K562 (cell line): Measurements from ENCODE around the gene ANKS4B. TPM values are rescaled to one million over a fixed set of nuclear protein-coding genes. Genes with fewer than 3 reads are reported as not detected.
A peak's percentile ranks its signal among the peaks of the same experiment; 100 is the strongest.

Experiments
- ATF3 ChIP-seq, 2 experiments: fragments of 450-650 bp in 1 of 2; sonication (generic) in 1 of 2; formaldehyde crosslinking in 1 of 2; IDR thresholded peaks in 1 of 2; conservative IDR thresholded peaks in 1 of 2; 2 replicates each; pipeline versions ENCODE4 v1.6.1 to v1.8.1; 2016 to 2023; ENCODE audit warnings: mild to moderate bottlenecking in 2 of 2, moderate library complexity in 2 of 2, inconsistent platforms in 1 of 2, missing genetic modification reagents in 1 of 2
- CCNT2 ChIP-seq: IDR thresholded peaks from 2 replicates; pipeline ENCODE4 v1.6.1; 2011; ENCODE audit warnings: borderline replicate concordance, low read depth, mild to moderate bottlenecking, moderate library complexity, mixed read lengths, low read length; ENCODE audit not compliant: insufficient read length; ENCODE audit errors: extremely low read depth
- ETS1 ChIP-seq: conservative IDR thresholded peaks from 2 replicates; pipeline ENCODE4 v1.6.1; 2011; ENCODE audit warnings: low read depth, mild to moderate bottlenecking, low read length; ENCODE audit not compliant: control insufficient read depth
- HDAC3 ChIP-seq: fragments of 450-650 bp; IDR thresholded peaks from 2 replicates; pipeline ENCODE4 v1.6.1; 2018; ENCODE audit warnings: borderline replicate concordance, mild to moderate bottlenecking, moderate library complexity; ENCODE audit not compliant: partially characterized antibody
- MAZ ChIP-seq, 2 experiments: fragments of 450-650 bp in 1 of 2; sonication (generic) in 1 of 2; formaldehyde crosslinking; IDR thresholded peaks in 1 of 2; conservative IDR thresholded peaks in 1 of 2; 2 replicates each; pipeline versions ENCODE4 v1.4.0 to v1.5.0; 2020; ENCODE audit warnings: mild to moderate bottlenecking in 1 of 2, missing genetic modification reagents in 1 of 2
- MCM2 ChIP-seq: fragments of 450-650 bp; IDR thresholded peaks from 2 replicates; pipeline ENCODE4 v1.6.1; 2017; ENCODE audit warnings: low read depth, mild to moderate bottlenecking
- MTA2 ChIP-seq: fragments of 450-650 bp; IDR thresholded peaks from 2 replicates; pipeline ENCODE4 v1.6.1; 2016; ENCODE audit warnings: low read depth
- NFIC ChIP-seq: fragments of 450-650 bp; IDR thresholded peaks from 2 replicates; pipeline ENCODE4 v1.6.1; 2017; ENCODE audit warnings: mild to moderate bottlenecking, inconsistent platforms
- PHF8 ChIP-seq: fragments of 200-600 bp; sonication (generic); IDR thresholded peaks from 2 replicates; pipeline ENCODE4 v1.6.1; 2012; ENCODE audit warnings: mixed run types, mild to moderate bottlenecking, inconsistent platforms, low read length, moderate library complexity, borderline replicate concordance
- RBM34 ChIP-seq: fragments of 200-400 bp; formaldehyde crosslinking; IDR thresholded peaks from 2 replicates; pipeline ENCODE4 v1.6.1; 2018; ENCODE audit warnings: low read length, borderline replicate concordance; ENCODE audit not compliant: insufficient read depth
- SUPT5H ChIP-seq: fragments of 450-650 bp; IDR thresholded peaks from 2 replicates; pipeline ENCODE4 v1.6.1; 2016
- ZFX ChIP-seq: sonication (generic); formaldehyde crosslinking; IDR thresholded peaks from 2 replicates; pipeline ENCODE4 v1.8.0; 2022; ENCODE audit warnings: mild to moderate bottlenecking, missing genetic modification reagents, moderate library complexity
- polyA plus RNA-seq, 8 experiments: library from polyadenylated mRNA; depleted of rRNA in 4 of 8; stranded (reverse) in 5 of 8; unstranded in 3 of 8; fragments of >200 nt; fragmentation: Nextera tagmentation in 2 of 8; fragmentation: Illumina TruSeq in 1 of 8; extraction: Ambion mirVana in 2 of 8; extraction: Trizol in 1 of 8; gene quantifications; 2 replicates each; pipeline versions ENCODE4 v1.2.1 to v1.2.3, GENCODE V29; 2011 to 2014; ENCODE audit warnings: inconsistent platforms in 1 of 8, missing spikeins in 1 of 8
- total RNA-seq, 7 experiments: library from RNA; depleted of rRNA in 6 of 7; stranded (reverse); fragments of >200 nt in 6 of 7; fragmentation: Illumina TruSeq in 2 of 7; extraction: Trizol in 2 of 7; gene quantifications; 2 replicates each; pipeline versions ENCODE4 v1.2.1 to v1.2.3, GENCODE V29; 2011 to 2021; ENCODE audit warnings: low replicate concordance in 1 of 7

The ANKS4B gene
- total and polyA plus RNA-seq, 9 of the 15 experiments (the other 6 are each of a cell fraction or from before 2014, with no cell fraction given), result not detected

GRCh38 chr16:21301168-21301894 is 67.8 kb downstream of the ANKS4B start (continued):
- TF ChIP-seq ETS1 (peak; percentile 34; the same call in 1 of the 2 replicates), NFIC (peak; percentile 44), MCM2 (no peak), SUPT5H (peak; percentile 75), MTA2 (0 out of 2 replicates have a peak, but pooled peaks have one; percentile 11), PHF8 (peak; percentile 47; the same call in 1 of the 2 replicates), MAZ (CRISPR knock-in tag; conservative IDR thresholded peaks at IDR 0.05 in 1 of 2, IDR thresholded peaks at IDR 0.05 in 1 of 2) (peak; percentile 65 to 83; a peak in 3 of 4 replicates), ZFX (CRISPR knock-in tag) (peak; percentile 35; the same call in 1 of the 2 replicates), ATF3 (IDR thresholded peaks at IDR 0.05) (0 out of 2 replicates have a peak, but pooled peaks have one; percentile 24), ATF3 (CRISPR knock-in tag; conservative IDR thresholded peaks at IDR 0.05) (no peak), CCNT2 (peak; percentile 35), HDAC3 (no peak), RBM34 (0 out of 2 replicates have a peak, but pooled peaks have one; percentile 58)
- TF ChIP-seq, all 486 proteins: peak for 81
